Neuronal stem cell (in vitro differentiated cells): ENCODE measurements around the gene SMIM44.
A peak's percentile ranks its signal among the peaks of the same experiment; 100 is the strongest.

Experiments used
- DNase-seq: peaks from one replicate; pipeline ENCODE4 v3.0.0-alpha.2; 2013; ENCODE audit warnings: low spot score
- H2AFZ ChIP-seq: one replicate; pipeline ENCODE4 v1.6.1; 2013; ENCODE audit warnings: mild to moderate bottlenecking, low read length, inconsistent platforms
- H2AK5ac ChIP-seq: 2 replicates; pipeline ENCODE4 v1.6.1; 2013; ENCODE audit warnings: low read depth, mild to moderate bottlenecking, inconsistent platforms, low read length, moderate library complexity, mixed read lengths
- H2BK120ac ChIP-seq: 2 replicates; pipeline ENCODE4 v1.6.1; 2013; ENCODE audit warnings: low read depth, mild to moderate bottlenecking, inconsistent platforms, low read length, moderate library complexity, mixed read lengths
- H2BK12ac ChIP-seq: one replicate; pipeline ENCODE4 v1.6.1; 2013; ENCODE audit warnings: low read length, inconsistent platforms
- H2BK15ac ChIP-seq: 2 replicates; pipeline ENCODE4 v1.6.1; 2013; ENCODE audit warnings: mild to moderate bottlenecking, low read length, inconsistent platforms, mixed read lengths
- H2BK5ac ChIP-seq: one replicate; pipeline ENCODE4 v1.6.1; 2013; ENCODE audit warnings: inconsistent platforms, mild to moderate bottlenecking, low read length, moderate library complexity
- H3K14ac ChIP-seq: one replicate; pipeline ENCODE4 v1.6.1; 2013; ENCODE audit warnings: low read length, inconsistent platforms
- H3K18ac ChIP-seq: 2 replicates; pipeline ENCODE4 v1.6.1; 2013; ENCODE audit warnings: low read length, inconsistent platforms
- H3K23ac ChIP-seq: 2 replicates; pipeline ENCODE4 v1.6.1; 2013; ENCODE audit warnings: low read depth, mild to moderate bottlenecking, mixed read lengths, low read length, inconsistent platforms; ENCODE audit not compliant: poor library complexity
- H3K27ac ChIP-seq: replicated peaks from 3 replicates; pipeline ENCODE4 v1.5.1; 2013; ENCODE audit warnings: low read length, inconsistent platforms
- H3K27me3 ChIP-seq, 3 experiments: 2 replicates each; pipeline ENCODE4 v1.6.1; 2013; ENCODE audit warnings: low read length in 3 of 3, mild to moderate bottlenecking in 2 of 3, inconsistent platforms in 1 of 3, low read depth in 1 of 3, mixed read lengths in 1 of 3, moderate library complexity in 1 of 3; ENCODE audit not compliant: control insufficient read depth in 3 of 3, insufficient read depth in 3 of 3
- H3K36me3 ChIP-seq, 2 donors: replicated peaks in 1 of 2; 2 replicates each; pipeline ENCODE4 v1.6.1; 2013; ENCODE audit warnings: low read length in 2 of 2; ENCODE audit not compliant: control insufficient read depth in 2 of 2, insufficient read depth in 2 of 2
- H3K4ac ChIP-seq: 2 replicates; pipeline ENCODE4 v1.6.1; 2013; ENCODE audit warnings: inconsistent platforms, mild to moderate bottlenecking, low read length, moderate library complexity
- H3K4me1 ChIP-seq, 2 donors: 1 replicate in 1 of 2; 2 replicates in 1 of 2; pipeline ENCODE4 v1.6.1; 2013; ENCODE audit warnings: low read length in 2 of 2, low read depth in 1 of 2; ENCODE audit not compliant: control insufficient read depth in 2 of 2, insufficient read depth in 1 of 2
- H3K4me2 ChIP-seq: one replicate; pipeline ENCODE4 v1.6.1; 2013; ENCODE audit warnings: mild to moderate bottlenecking, low read length, inconsistent platforms; ENCODE audit not compliant: insufficient read depth, poor library complexity, severe bottlenecking
- H3K4me3 ChIP-seq, 2 donors: 2 replicates each; pipeline ENCODE4 v1.5.1; 2013; ENCODE audit warnings: low read length in 2 of 2, mild to moderate bottlenecking in 2 of 2, inconsistent platforms in 1 of 2, moderate library complexity in 1 of 2
- H3K79me1 ChIP-seq: one replicate; pipeline ENCODE4 v1.6.1; 2013; ENCODE audit warnings: low read depth, mild to moderate bottlenecking, inconsistent platforms, low read length, moderate library complexity
- H3K9ac ChIP-seq: one replicate; pipeline ENCODE4 v1.6.1; 2013; ENCODE audit warnings: mild to moderate bottlenecking, low read depth, low read length, inconsistent platforms; ENCODE audit not compliant: poor library complexity
- H3K9me3 ChIP-seq, 2 donors: replicated peaks in 1 of 2; 2 replicates each; pipeline versions ENCODE3 to v1.6.1; 2013; ENCODE audit warnings: low read length in 2 of 2, mild to moderate bottlenecking in 2 of 2, inconsistent platforms in 1 of 2, low read depth in 1 of 2, mixed read lengths in 1 of 2, moderate library complexity in 1 of 2; ENCODE audit not compliant: control insufficient read depth in 2 of 2, insufficient read depth in 1 of 2
- H4K8ac ChIP-seq: one replicate; pipeline ENCODE4 v1.6.1; 2013; ENCODE audit warnings: low read depth, mild to moderate bottlenecking, inconsistent platforms, low read length, moderate library complexity
- H4K91ac ChIP-seq: one replicate; pipeline ENCODE4 v1.6.1; 2013; ENCODE audit warnings: low read length, low read depth, mild to moderate bottlenecking, inconsistent platforms; ENCODE audit not compliant: poor library complexity
- WGBS, 2 donors: extraction: QIAGEN DNeasy Blood & Tissue Kit; methylation state at CpG; one replicate each; pipeline ENCODE4 v1.1.7; 2013; ENCODE audit warnings: missing lambda C conversion rate in 2 of 2, mixed read lengths in 1 of 2; ENCODE audit not compliant: insufficient read length in 2 of 2, insufficient replicate concordance in 1 of 2; ENCODE audit errors: extremely low coverage in 2 of 2; 5-methylcytosine and 5-hydroxymethylcytosine counted together

Gene SMIM44

GRCh38 chr19:3500429-3501101 is 17.3 kb upstream of the SMIM44 start, which contains the start of gene DOHH:
TSS of gene DOHH (minus strand) at chr19:3500674. CDS start at chr19:3496814, 3,860 bp downstream.
- H3K23ac ChIP-seq, result peak within 1 kb of the TSS; percentile 90
- WGBS, 2 donors, result no CpG with 5 or more reads among the region's 52 CpGs
- no peak within 1 kb of the TSS for H3K4ac ChIP-seq
- peak within 1 kb of the TSS; percentile 99 for H3K18ac ChIP-seq
- peaks cover 0 to 2% of the 10 kb centered on the region in 2 donors for H3K9me3 ChIP-seq
- H3K36me3 ChIP-seq, result peaks cover 8 to 19% of the 10 kb centered on the region in 2 donors
- peak within 1 kb of the TSS; percentile 56 for H4K91ac ChIP-seq
- H2BK120ac ChIP-seq, result no peak within 1 kb of the TSS
- H2AFZ ChIP-seq, result peak within 1 kb of the TSS; percentile 96
- peak within 1 kb of the TSS; percentile 98 for H2BK5ac ChIP-seq
- H3K4me1 ChIP-seq, result peaks cover 3 to 8% of the 10 kb centered on the region in 2 donors
- peak within 1 kb of the TSS; percentile 2 for H3K14ac ChIP-seq
- peak within 1 kb of the TSS; percentile 4 for H2BK15ac ChIP-seq
- peak within 1 kb of the TSS; percentile 62 for H3K27ac ChIP-seq
- peak within 1 kb of the TSS; percentile 92 for H3K4me2 ChIP-seq
- no peak within 1 kb of the TSS for H4K8ac ChIP-seq
- H3K79me1 ChIP-seq, result peaks cover 5% of the 10 kb centered on the region
- peak; percentile 93 for DNase-seq
- H2AK5ac ChIP-seq, result peak within 1 kb of the TSS; percentile 30
- H3K27me3 ChIP-seq, result no peaks in the 10 kb centered on the region
- peak within 1 kb of the TSS; percentile 93 for H3K9ac ChIP-seq
- no peak within 1 kb of the TSS for H2BK12ac ChIP-seq
- H3K4me3 ChIP-seq, result peak within 1 kb of the TSS; percentile 65 to 93

- H2BK12ac ChIP-seq, result no peak overlapping the region
- H3K27ac ChIP-seq, result no peak overlapping the region
- peaks cover 0 to 5% of the 10 kb centered on the region in 2 donors for H3K4me1 ChIP-seq
- no peak overlapping the region for H4K91ac ChIP-seq
- H3K14ac ChIP-seq, result peak overlapping the region; percentile 2
- peak overlapping the region; percentile 96 for H2AFZ ChIP-seq
- peak overlapping the region; percentile 93 for H3K9ac ChIP-seq
- no peak for DNase-seq
- no peak overlapping the region for H3K4ac ChIP-seq
- H3K79me1 ChIP-seq, result peaks cover 5% of the 10 kb centered on the region
- no peak overlapping the region for H2BK120ac ChIP-seq
- H2BK15ac ChIP-seq, result peak overlapping the region; percentile 4
- H3K36me3 ChIP-seq, result peaks cover 8 to 24% of the 10 kb centered on the region in 2 donors
- H2AK5ac ChIP-seq, result peak overlapping the region; percentile 30
- WGBS, 2 donors, result no CpG with 5 or more reads among the region's 18 CpGs
- peak overlapping the region; percentile 98 for H2BK5ac ChIP-seq
- H3K27me3 ChIP-seq, result no peaks in the 10 kb centered on the region
- H3K4me3 ChIP-seq, result peak overlapping the region; percentile 65 to 93
- peak overlapping the region; percentile 99 for H3K18ac ChIP-seq
- H4K8ac ChIP-seq, result no peak overlapping the region
- peak overlapping the region; percentile 92 for H3K4me2 ChIP-seq
- peak overlapping the region; percentile 90 for H3K23ac ChIP-seq
- peaks cover 0 to 2% of the 10 kb centered on the region in 2 donors for H3K9me3 ChIP-seq
Measured at GRCh38 chr19:3499738-3500428, 16.6 kb upstream of the SMIM44 start.

- Histone ChIP-seq H3K9me3 (peaks cover 0 to 2% of the 10 kb centered on the region in 2 donors), H2BK12ac (no peak overlapping the region), H4K8ac (no peak overlapping the region), H3K18ac (no peak overlapping the region), H3K36me3 (peaks cover 11 to 38% of the 10 kb centered on the region in 2 donors), H2AK5ac (no peak overlapping the region), H3K14ac (no peak overlapping the region), H3K4me2 (no peak overlapping the region), H3K27me3 (no peaks in the 10 kb centered on the region), H3K27ac (no peak overlapping the region), H3K4me1 (peaks cover 0 to 3% of the 10 kb centered on the region in 2 donors), H2BK15ac (no peak overlapping the region), H3K4ac (no peak overlapping the region), H3K9ac (no peak overlapping the region), H3K23ac (no peak overlapping the region), H2BK5ac (no peak overlapping the region), H2BK120ac (no peak overlapping the region), H4K91ac (no peak overlapping the region), H2AFZ (no peak overlapping the region), H3K79me1 (peaks cover 5% of the 10 kb centered on the region), H3K4me3 (no peak overlapping the region)
- DNase-seq, result no peak
- no CpG with 5 or more reads among the region's 5 CpGs for WGBS, 2 donors
Measured at GRCh38 chr19:3497757-3498520, 14.7 kb upstream of the SMIM44 start.
